KMS-11 (cell line): ENCODE data around the gene GTPBP1.
A peak's percentile ranks its signal among the peaks of the same experiment; 100 is the strongest.

Experiments used
- H2AFZ ChIP-seq: fragments of 200-600 bp; sonication (generic); 2 replicates; pipeline ENCODE4 v1.6.1; 2016; ENCODE audit warnings: antibody characterized with exemption, mixed run types, low read depth
- H3K27ac ChIP-seq: fragments of 200-600 bp; sonication (generic); 2 replicates; pipeline ENCODE4 v1.6.1; 2016; ENCODE audit warnings: mild to moderate bottlenecking, mixed run types
- H3K27me3 ChIP-seq: fragments of 200-600 bp; sonication (generic); 2 replicates; pipeline ENCODE4 v1.6.1; 2017; ENCODE audit warnings: mild to moderate bottlenecking, low read depth, mixed run types, moderate library complexity; ENCODE audit not compliant: insufficient read depth
- H3K36me3 ChIP-seq: fragments of 200-600 bp; sonication (generic); 2 replicates; pipeline ENCODE4 v1.6.1; 2017; ENCODE audit warnings: mild to moderate bottlenecking, mixed run types; ENCODE audit not compliant: insufficient read depth
- H3K4me1 ChIP-seq: fragments of 200-600 bp; sonication (generic); 2 replicates; pipeline ENCODE4 v1.6.1; 2016; ENCODE audit warnings: mild to moderate bottlenecking, low read depth, mixed run types; ENCODE audit not compliant: poor library complexity, severe bottlenecking
- H3K4me2 ChIP-seq: fragments of 200-600 bp; sonication (generic); 2 replicates; pipeline ENCODE4 v1.7.0; 2016; ENCODE audit warnings: mild to moderate bottlenecking, mixed run types
- H3K4me3 ChIP-seq: fragments of 200-600 bp; sonication (generic); IDR thresholded peaks from 2 replicates; pipeline ENCODE4 v1.6.1; 2017; ENCODE audit warnings: low read depth, low read length, mixed read lengths; ENCODE audit not compliant: insufficient read depth
- H3K79me2 ChIP-seq: fragments of 200-600 bp; sonication (generic); 2 replicates; pipeline ENCODE4 v1.6.1; 2016; ENCODE audit warnings: low read depth, mixed run types; ENCODE audit not compliant: insufficient read depth
- H3K9ac ChIP-seq: fragments of 200-600 bp; sonication (generic); 2 replicates; pipeline ENCODE4 v1.6.1; 2016; ENCODE audit warnings: mild to moderate bottlenecking, mixed run types
- H4K20me1 ChIP-seq: fragments of 200-600 bp; sonication (generic); 2 replicates; pipeline ENCODE4 v1.6.1; 2016; ENCODE audit warnings: mild to moderate bottlenecking, mixed run types; ENCODE audit not compliant: insufficient read depth
- CTCF ChIP-seq: fragments of 200-600 bp; sonication (generic); conservative IDR thresholded peaks from 2 replicates; pipeline ENCODE4 v1.6.1; 2017; ENCODE audit warnings: low read depth, mild to moderate bottlenecking, antibody characterized with exemption, low read length, moderate library complexity, mixed read lengths

The GTPBP1 gene

GRCh38 chr22:38705235-38706100 is at the start of gene GTPBP1:
TSS of gene GTPBP1 (plus strand) at chr22:38705944. CDS start at chr22:38705956, 12 bp downstream.
- Histone ChIP-seq H3K4me1 (peaks cover 36% of the 10 kb centered on the region), H4K20me1 (no peaks in the 10 kb centered on the region; the same call in 1 of the 2 replicates), H3K27me3 (no peaks in the 10 kb centered on the region), H3K27ac (peak within 1 kb of the TSS; percentile 93), H3K36me3 (0 out of 2 replicates have a peak, but pooled peaks cover 3% of the 10 kb centered on the region), H2AFZ (peak within 1 kb of the TSS; percentile 86), H3K4me3 (peak within 1 kb of the TSS; percentile 48), H3K9ac (peak within 1 kb of the TSS; percentile 88), H3K79me2 (peaks cover 44% of the 10 kb centered on the region), H3K4me2 (peak within 1 kb of the TSS; percentile 97)
- TF ChIP-seq CTCF = peak; percentile 25; the same call in 1 of the 2 replicates

DNA sequence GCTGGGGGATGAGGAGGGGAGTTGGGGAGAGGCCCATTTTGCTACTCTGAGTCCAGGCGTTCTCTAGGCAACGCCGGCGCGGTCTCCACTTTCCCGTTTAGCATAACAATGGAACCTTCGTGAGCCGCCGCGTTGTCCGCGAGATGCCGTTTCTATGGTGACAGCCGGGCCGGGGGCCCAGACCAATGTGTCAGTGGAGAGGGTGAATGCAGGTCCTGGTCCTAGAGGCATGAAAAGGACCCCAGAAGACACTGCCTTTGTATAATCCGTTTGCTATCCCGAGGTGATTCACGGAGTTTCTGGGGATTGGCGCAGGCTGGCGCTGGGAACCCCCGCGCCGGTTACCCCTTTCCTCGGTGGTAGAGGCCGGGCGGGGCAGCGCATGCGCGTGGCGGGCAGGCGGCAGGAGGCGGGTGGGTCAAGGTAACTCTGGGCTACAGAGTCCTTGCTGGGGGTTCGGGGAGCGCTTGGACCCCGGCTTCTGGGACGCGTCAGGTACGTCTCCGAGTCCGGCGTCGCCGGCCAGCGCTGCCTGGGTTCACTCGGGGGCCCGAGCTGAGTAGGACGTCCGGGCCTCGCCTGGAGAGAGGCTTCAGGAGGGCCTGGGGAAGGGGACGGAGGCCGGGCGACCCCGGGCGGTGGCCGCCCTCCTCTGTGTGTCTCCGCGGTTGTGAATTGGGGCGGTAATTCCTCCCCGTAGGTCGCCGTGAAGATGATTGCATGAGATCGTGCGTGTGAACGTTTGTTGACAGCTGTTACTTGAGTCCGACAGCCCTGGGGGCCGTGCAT is 49.3 kb upstream of the GTPBP1 start, which contains the start of the genes CBY1 and FAM227A:
TSS of gene CBY1 (plus strand) at position 383 of the 789 bp plus-strand sequence. CDS start 11,417 bp downstream, outside the sequence.
TSS of gene FAM227A (minus strand) at position 137 of the 789 bp plus-strand sequence. CDS start 6,224 bp downstream, outside the sequence.
- H2AFZ ChIP-seq = peak within 1 kb of the TSS; percentile 86
- no peaks in the 10 kb centered on the region; the same call in 1 of the 2 replicates for H3K79me2 ChIP-seq
- H3K36me3 ChIP-seq = no peaks in the 10 kb centered on the region
- H3K4me3 ChIP-seq = peak within 1 kb of the TSS; percentile 75
- no peak for TF ChIP-seq CTCF
- peak within 1 kb of the TSS; percentile 83 for H3K27ac ChIP-seq
- H4K20me1 ChIP-seq = no peaks in the 10 kb centered on the region
- H3K4me1 ChIP-seq = peaks cover 17% of the 10 kb centered on the region
- no peaks in the 10 kb centered on the region for H3K27me3 ChIP-seq
- peak within 1 kb of the TSS; percentile 90 for H3K9ac ChIP-seq
- H3K4me2 ChIP-seq = peak within 1 kb of the TSS; percentile 70

DNA sequence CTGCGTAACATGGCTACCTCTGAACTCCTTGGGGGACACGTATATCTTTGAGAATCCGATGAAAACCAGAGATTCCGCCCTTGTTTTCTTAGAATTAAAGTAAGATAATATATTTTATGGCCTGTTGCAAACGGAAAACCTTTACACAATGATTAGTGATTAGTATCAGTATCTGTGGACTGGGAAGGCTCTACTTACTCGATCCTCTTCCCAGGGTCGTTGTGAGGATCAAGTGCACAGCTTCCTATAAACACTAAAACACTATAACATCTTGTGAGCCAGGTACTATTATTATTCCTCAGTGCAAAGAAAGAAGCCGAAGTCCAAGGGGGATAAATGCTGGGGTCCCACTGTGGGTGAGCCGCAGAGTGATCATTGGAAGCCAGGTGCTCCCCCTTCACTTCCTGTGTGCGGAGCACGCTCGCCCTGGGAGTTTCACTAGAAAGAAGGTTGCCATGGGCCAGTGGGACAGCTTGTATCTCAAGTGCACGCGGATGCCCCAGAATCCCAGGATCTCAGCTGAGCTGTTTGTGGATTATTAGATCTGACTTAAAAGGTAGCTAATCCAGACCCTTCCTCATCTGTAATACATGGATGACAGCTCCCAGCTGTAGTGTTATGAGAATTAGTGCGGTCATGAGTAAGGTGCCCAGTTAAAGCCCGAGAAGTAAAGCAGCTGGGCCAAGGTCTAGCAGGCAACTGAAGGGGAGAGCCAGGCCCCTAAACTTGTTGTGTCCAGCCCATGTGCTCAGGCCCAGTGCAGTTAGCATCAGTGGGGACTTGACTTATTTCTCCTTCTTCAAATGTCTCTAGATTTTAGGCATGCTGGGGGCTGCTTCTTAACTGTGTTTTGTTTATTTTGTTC is 48.5 kb upstream of the GTPBP1 start:
- Histone ChIP-seq H3K4me3 (peak overlapping the region; percentile 42), H3K4me2 (peak overlapping the region; percentile 70), H4K20me1 (no peaks in the 10 kb centered on the region), H3K36me3 (no peaks in the 10 kb centered on the region), H2AFZ (peak overlapping the region; percentile 86), H3K79me2 (no peaks in the 10 kb centered on the region; the same call in 1 of the 2 replicates), H3K27me3 (no peaks in the 10 kb centered on the region), H3K9ac (peak overlapping the region; percentile 90), H3K27ac (peak overlapping the region; percentile 83), H3K4me1 (peaks cover 17% of the 10 kb centered on the region)
- TF ChIP-seq CTCF = no peak

GRCh38 chr22:38674888-38675287 is 30.9 kb upstream of the GTPBP1 start:
- Histone ChIP-seq H3K79me2 (no peaks in the 10 kb centered on the region), H3K9ac (no peak overlapping the region), H3K4me2 (no peak overlapping the region), H3K4me3 (no peak overlapping the region), H3K27me3 (no peaks in the 10 kb centered on the region), H3K27ac (no peak overlapping the region), H3K4me1 (no peaks in the 10 kb centered on the region), H3K36me3 (no peaks in the 10 kb centered on the region), H2AFZ (no peak overlapping the region), H4K20me1 (no peaks in the 10 kb centered on the region)
- TF ChIP-seq CTCF = no peak
